H1 (cell line): ENCODE measurements around the gene CFAP107. TPM values are rescaled to one million over a fixed set of nuclear protein-coding genes. Genes with fewer than 3 reads are reported as not detected.
A peak's percentile ranks its signal among the peaks of the same experiment; 100 is the strongest.

ENCODE experiments used
- CTCF ChIA-PET: fragments of 300-600 bp; sonication (Branson Sonifier 250); formaldehyde crosslinking; loops from one replicate; lab custom pipeline; 2021; ENCODE audit not compliant: partially characterized antibody; lab: Charles Lee
- POLR2A ChIA-PET: fragments of 300-600 bp; sonication (Branson Sonifier 250); formaldehyde crosslinking; loops from one replicate; lab custom pipeline; 2021; ENCODE audit warnings: inconsistent platforms; ENCODE audit not compliant: partially characterized antibody; lab: Charles Lee
- DNase-seq, 2 experiments: peaks; one replicate each; pipeline versions ENCODE4 v3.0.0 to v3.0.0-alpha.2; 2010 to 2022; ENCODE audit warnings: low spot score in 2 of 2, low read depth in 1 of 2, mixed read lengths in 1 of 2
- FAIRE-seq: peaks from 2 replicates; lab custom pipeline; 2011; peaks lifted over from hg19 to GRCh38; lab: Jason Lieb, UNC
- H2AFZ ChIP-seq: 2 replicates; pipeline ENCODE4 v1.8.1; 2012; ENCODE audit warnings: low read length, inconsistent platforms
- H2AK5ac ChIP-seq: 2 replicates; pipeline ENCODE4 v1.6.1; 2013; ENCODE audit warnings: low read depth, low read length
- H2BK120ac ChIP-seq: replicated peaks from 2 replicates; pipeline ENCODE3; 2013; ENCODE audit warnings: low read depth, low read length, inconsistent platforms
- H2BK12ac ChIP-seq: 2 replicates; pipeline ENCODE4 v1.6.1; 2013; ENCODE audit warnings: low read depth, low read length
- H2BK15ac ChIP-seq: 2 replicates; pipeline ENCODE4 v1.6.1; 2013; ENCODE audit warnings: low read length
- H2BK20ac ChIP-seq: 2 replicates; pipeline ENCODE4 v1.6.1; 2013; ENCODE audit warnings: low read length
- H2BK5ac ChIP-seq: 2 replicates; pipeline ENCODE4 v1.6.1; 2013; ENCODE audit warnings: low read depth, low read length
- H3K14ac ChIP-seq: 2 replicates; pipeline ENCODE4 v1.6.1; 2013; ENCODE audit warnings: inconsistent platforms; ENCODE audit not compliant: insufficient read length
- H3K18ac ChIP-seq: 2 replicates; pipeline ENCODE4 v1.6.1; 2013; ENCODE audit warnings: low read length; ENCODE audit errors: extremely low read depth
- H3K23ac ChIP-seq: 2 replicates; pipeline ENCODE4 v1.6.1; 2013; ENCODE audit warnings: inconsistent platforms; ENCODE audit not compliant: insufficient read length
- H3K23me2 ChIP-seq: 2 replicates; pipeline ENCODE4 v1.6.1; 2013; ENCODE audit warnings: low read depth, low read length
- H3K27ac ChIP-seq: 2 replicates; pipeline ENCODE4 v1.6.1; 2011; ENCODE audit warnings: low read depth, low read length, inconsistent platforms
- H3K27me3 ChIP-seq, 4 experiments: replicated peaks in 1 of 4; 1 replicate in 1 of 4; 2 replicates in 3 of 4; pipeline versions ENCODE4 v1.6.1 to v1.8.1; 2011 to 2013; ENCODE audit warnings: low read length in 3 of 4, mild to moderate bottlenecking in 3 of 4, inconsistent platforms in 2 of 4, mixed read lengths in 2 of 4, moderate library complexity in 1 of 4; ENCODE audit not compliant: control insufficient read depth in 3 of 4, insufficient read depth in 3 of 4; ENCODE audit errors: extremely low read depth in 1 of 4
- H3K36me3 ChIP-seq, 4 experiments: 2 replicates each; pipeline versions ENCODE4 v1.6.1 to v1.8.1; 2011 to 2013; ENCODE audit warnings: mild to moderate bottlenecking in 4 of 4, low read length in 3 of 4, moderate library complexity in 2 of 4, control low read depth in 1 of 4, inconsistent platforms in 1 of 4; ENCODE audit not compliant: insufficient read depth in 4 of 4, control insufficient read depth in 2 of 4
- H3K4ac ChIP-seq: replicated peaks from 2 replicates; pipeline ENCODE3; 2013; ENCODE audit warnings: low read length, low read depth, mixed read lengths, inconsistent platforms; ENCODE audit not compliant: insufficient read length
- H3K4me1 ChIP-seq, 4 experiments: replicated peaks in 1 of 4; 1 replicate in 1 of 4; 2 replicates in 3 of 4; pipeline versions ENCODE4 v1.6.1 to v1.8.1; 2011 to 2013; ENCODE audit warnings: low read length in 3 of 4, inconsistent platforms in 2 of 4, mixed read lengths in 1 of 4; ENCODE audit not compliant: insufficient read depth in 4 of 4, control insufficient read depth in 3 of 4
- H3K4me2 ChIP-seq, 2 experiments: 2 replicates each; pipeline versions ENCODE4 v1.6.1 to v1.8.1; 2011 to 2013; ENCODE audit warnings: low read depth in 2 of 2, low read length in 2 of 2, control low read depth in 1 of 2, inconsistent platforms in 1 of 2, mild to moderate bottlenecking in 1 of 2; ENCODE audit not compliant: insufficient read depth in 1 of 2
- H3K4me3 ChIP-seq, 4 experiments: fragments of 200-600, 300-600 bp in 1 of 4; sonication (generic), shearing (Covaris generic), sonication (Bioruptor Twin) in 1 of 4; 2 replicates each; pipeline versions ENCODE4 v1.5.1 to v1.8.1; 2011 to 2016; ENCODE audit warnings: low read length in 4 of 4, low read depth in 3 of 4, control low read depth in 2 of 4, inconsistent platforms in 2 of 4, mild to moderate bottlenecking in 2 of 4, mixed read lengths in 1 of 4, moderate library complexity in 1 of 4; ENCODE audit not compliant: insufficient read depth in 2 of 4; ENCODE audit errors: extremely low read depth in 1 of 4
- H3K56ac ChIP-seq: replicated peaks from 2 replicates; pipeline ENCODE3; 2013; ENCODE audit warnings: low read depth, mild to moderate bottlenecking, mixed read lengths, low read length, inconsistent platforms; ENCODE audit not compliant: insufficient read length
- H3K79me1 ChIP-seq: 2 replicates; pipeline ENCODE4 v1.6.1; 2013; ENCODE audit warnings: low read depth, low read length, control low read depth
- H3K79me2 ChIP-seq, 2 experiments: 2 replicates each; pipeline versions ENCODE4 v1.6.1 to v1.8.1; 2012 to 2013; ENCODE audit warnings: low read length in 2 of 2, mild to moderate bottlenecking in 2 of 2, inconsistent platforms in 1 of 2; ENCODE audit not compliant: insufficient read depth in 2 of 2, control insufficient read depth in 1 of 2
- H3K9ac ChIP-seq, 4 experiments: replicated peaks in 1 of 4; 1 replicate in 1 of 4; 2 replicates in 3 of 4; pipeline versions ENCODE4 v1.6.1 to v1.8.1; 2011 to 2013; ENCODE audit warnings: low read depth in 3 of 4, low read length in 3 of 4, control low read depth in 2 of 4, mild to moderate bottlenecking in 2 of 4, moderate library complexity in 2 of 4, inconsistent platforms in 1 of 4; ENCODE audit errors: extremely low read depth in 1 of 4
- H3K9me3 ChIP-seq, 2 experiments: 2 replicates each; pipeline versions ENCODE4 v1.6.1 to v1.8.1; 2012 to 2013; ENCODE audit warnings: mild to moderate bottlenecking in 2 of 2, moderate library complexity in 2 of 2, control low read depth in 1 of 2, inconsistent platforms in 1 of 2, low read depth in 1 of 2, low read length in 1 of 2, mixed read lengths in 1 of 2; ENCODE audit not compliant: insufficient read depth in 2 of 2
- H4K20me1 ChIP-seq, 2 experiments: replicated peaks in 1 of 2; 2 replicates each; pipeline versions ENCODE3 to v1.8.1; 2011 to 2013; ENCODE audit warnings: inconsistent platforms in 2 of 2, low read length in 2 of 2, mild to moderate bottlenecking in 1 of 2; ENCODE audit not compliant: insufficient read depth in 2 of 2, control insufficient read depth in 1 of 2
- H4K5ac ChIP-seq: 2 replicates; pipeline ENCODE4 v1.6.1; 2013; ENCODE audit warnings: low read length, low read depth, mixed read lengths, inconsistent platforms; ENCODE audit not compliant: insufficient read length
- H4K8ac ChIP-seq: 2 replicates; pipeline ENCODE4 v1.8.0; 2013; ENCODE audit warnings: mild to moderate bottlenecking, moderate library complexity, low read length, inconsistent platforms; ENCODE audit not compliant: insufficient read depth; ENCODE audit errors: extremely low read depth
- H4K91ac ChIP-seq: replicated peaks from 2 replicates; pipeline ENCODE3; 2013; ENCODE audit warnings: low read length, mixed read lengths, inconsistent platforms; ENCODE audit not compliant: insufficient read length
- ASH2L ChIP-seq: fragments of 200-600, 300-600 bp; sonication (generic); IDR thresholded peaks from one replicate; pipeline ENCODE4 v1.7.1; 2017; ENCODE audit warnings: low read length
- BCL11A ChIP-seq, 2 experiments: IDR thresholded peaks; one replicate each; pipeline ENCODE4 v1.6.1; 2011; ENCODE audit warnings: low read depth in 2 of 2, low read length in 2 of 2, mild to moderate bottlenecking in 2 of 2
- GTF2F1 ChIP-seq: IDR thresholded peaks from 2 replicates; pipeline ENCODE4 v1.6.1; 2012; ENCODE audit warnings: low read depth, low read length, improper control_type of control experiment, borderline replicate concordance
- POLR2A ChIP-seq, 2 experiments: IDR thresholded peaks; 1 replicate in 1 of 2; 2 replicates in 1 of 2; pipeline ENCODE4 v1.6.1; 2011; ENCODE audit warnings: low read depth in 2 of 2, low read length in 2 of 2, mild to moderate bottlenecking in 2 of 2; ENCODE audit errors: control extremely low read depth in 1 of 2
- POLR2AphosphoS5 ChIP-seq: IDR thresholded peaks from 2 replicates; pipeline ENCODE4 v1.6.1; 2011; ENCODE audit warnings: low read depth, low read length
- RAD21 ChIP-seq, 2 experiments: IDR thresholded peaks in 1 of 2; conservative IDR thresholded peaks in 1 of 2; 2 replicates each; pipeline ENCODE4 v1.6.1; 2011; ENCODE audit warnings: low read depth in 2 of 2, low read length in 2 of 2, improper control_type of control experiment in 1 of 2, inconsistent platforms in 1 of 2, mild to moderate bottlenecking in 1 of 2, moderate library complexity in 1 of 2
- RNF2 ChIP-seq: fragments of 200-900, 300-1000 bp; sonication (generic); IDR thresholded peaks from 2 replicates; pipeline ENCODE4 v1.7.1; 2016; ENCODE audit warnings: borderline replicate concordance, low read depth, mild to moderate bottlenecking, antibody characterized with exemption, low read length; ENCODE audit not compliant: poor library complexity, severe bottlenecking; ENCODE audit errors: missing control alignments
- RXRA ChIP-seq: IDR thresholded peaks from 2 replicates; pipeline ENCODE4 v1.6.1; 2011; ENCODE audit warnings: low read depth, mild to moderate bottlenecking, low read length, moderate library complexity; ENCODE audit not compliant: insufficient read depth
- SP1 ChIP-seq: IDR thresholded peaks from 2 replicates; pipeline ENCODE4 v1.6.1; 2011; ENCODE audit warnings: low read depth, low read length
- WGBS, 2 experiments: shearing (Covaris generic) in 1 of 2; methylation state at CpG; one replicate each; pipeline versions ENCODE4 v1.1.6 to v1.1.7; 2013 to 2015; ENCODE audit warnings: low lambda C conversion rate in 2 of 2, mixed read lengths in 2 of 2, inconsistent platforms in 1 of 2, low coverage in 1 of 2, missing lambda C conversion rate in 1 of 2; ENCODE audit not compliant: insufficient replicate concordance in 2 of 2, insufficient coverage in 1 of 2, insufficient read length in 1 of 2; ENCODE audit errors: extremely low coverage in 1 of 2, missing lambda C conversion rate in 1 of 2; 5-methylcytosine and 5-hydroxymethylcytosine counted together
- polyA plus RNA-seq, 7 experiments: library from polyadenylated mRNA; depleted of rRNA in 3 of 7; stranded (reverse) in 5 of 7; unstranded in 2 of 7; fragments of >200 nt in 5 of 7; fragments of 200-250 nt in 2 of 7; gene quantifications; 1 replicate in 5 of 7; 2 replicates in 1 of 7; 4 replicates in 1 of 7; pipeline versions ENCODE4 v1.2.1 to v1.2.3, GENCODE V29; 2011 to 2013; ENCODE audit warnings: missing spikeins in 2 of 7, mixed read lengths in 2 of 7
- total RNA-seq: library from RNA; stranded (reverse); fragmentation: NEBNext Ultra II Directional; extraction: Animal tissue kit (Norgen Biotek cat#: 25700); gene quantifications from 2 replicates; pipeline ENCODE4 v1.2.1, GENCODE V29; 2021
- TF ChIP-seq, protein P1 (sequence below): IDR thresholded peaks from 2 replicates; pipeline ENCODE4 v1.6.1; 2012; ENCODE audit warnings: inconsistent platforms

Gene CFAP107
- total and polyA plus RNA-seq, 2 of the 8 experiments (the other 6 are each of a cell fraction or from before 2014, with no cell fraction given): 0.23 TPM; not detected in 1

- Histone ChIP-seq H3K27ac (no peak overlapping the region), H2AFZ (no peak overlapping the region), H4K20me1 (no peaks in the 10 kb centered on the region), H3K4ac (no peak overlapping the region), H2BK12ac (no peak overlapping the region), H2BK20ac (no peak overlapping the region), H2BK120ac (no peak overlapping the region), H3K36me3 (no peaks in the 10 kb centered on the region), H3K23ac (no peak overlapping the region), H3K79me1 (no peaks in the 10 kb centered on the region), H3K4me3 (no peak overlapping the region), H3K23me2 (no peaks in the 10 kb centered on the region; the same call in 1 of the 2 replicates), H3K4me1 (0 out of 7 replicates have a peak, but pooled peaks cover 0 to 3% (median 0%) of the 10 kb centered on the region in 4 experiments), H4K8ac (no peak overlapping the region), H4K5ac (no peak overlapping the region), H3K14ac (no peak overlapping the region), H3K18ac (no peak overlapping the region), H3K27me3 (no peaks in the 10 kb centered on the region), H2BK15ac (peak overlapping the region; percentile 36; the same call in 1 of the 2 replicates), H3K79me2 (no peaks in the 10 kb centered on the region), H3K4me2 (no peak overlapping the region), H2BK5ac (no peak overlapping the region), H3K9ac (no peak overlapping the region), H4K91ac (no peak overlapping the region), H3K56ac (no peak overlapping the region), H3K9me3 (no peaks in the 10 kb centered on the region), H2AK5ac (no peak overlapping the region; the same call in 1 of the 2 replicates)
- POLR2A ChIA-PET: no interaction called here
- CTCF ChIA-PET: interaction anchor here (0.7 to 2.1 kb wide), 11 partner anchors 10 to 484 kb away, joined by 3 to 7 read pairs (median 4); partner anchors contain the start of gene PRAMEF12
- WGBS, 2 experiments: 77% methylated on average over 6 of the region's 7 CpGs; no CpG with 5 or more reads in 1 of the 2 experiments
- FAIRE-seq: no peak
- peak in 1 of 2 experiments; percentile 56 for DNase-seq
- TF ChIP-seq POLR2AphosphoS5 (no peak), RNF2 (no peak), RXRA (no peak), SP1 (no peak), ASH2L (no peak), GTF2F1 (no peak), RAD21 (IDR thresholded peaks at IDR 0.05 in 1 of 2, conservative IDR thresholded peaks at IDR 0.05 in 1 of 2; ENCODE audit: low read depth in 2 of 2, low read length in 2 of 2) (peak; percentile 23 to 54; a peak in 3 of 4 replicates), POLR2A (IDR thresholded peaks at IDR 0.05; ENCODE audit: control extremely low read depth in 1 of 2, low read depth in 2 of 2, low read length in 2 of 2) (no peak), BCL11A (IDR thresholded peaks at IDR 0.05; ENCODE audit: low read depth in 2 of 2, low read length in 2 of 2) (no peak)
- TF ChIP-seq, protein P1, sequence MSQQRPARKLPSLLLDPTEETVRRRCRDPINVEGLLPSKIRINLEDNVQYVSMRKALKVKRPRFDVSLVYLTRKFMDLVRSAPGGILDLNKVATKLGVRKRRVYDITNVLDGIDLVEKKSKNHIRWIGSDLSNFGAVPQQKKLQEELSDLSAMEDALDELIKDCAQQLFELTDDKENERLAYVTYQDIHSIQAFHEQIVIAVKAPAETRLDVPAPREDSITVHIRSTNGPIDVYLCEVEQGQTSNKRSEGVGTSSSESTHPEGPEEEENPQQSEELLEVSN: no peak
Measured at GRCh38 chr1:12760256-12760795, 14.3 kb downstream of the CFAP107 start.
